HepG2 (cell line): Measurements from ENCODE around the gene PTPRM. TPM values are rescaled to one million over a fixed set of nuclear protein-coding genes. Genes with fewer than 3 reads are reported as not detected.

Experiments
- EEA1 ChIP-seq: sonication (generic); formaldehyde crosslinking; IDR thresholded peaks from 2 replicates; pipeline ENCODE4 v1.5.1; 2020; ENCODE audit warnings: mild to moderate bottlenecking, missing genetic modification reagents, borderline replicate concordance
- GFI1 ChIP-seq: sonication (generic); formaldehyde crosslinking; IDR thresholded peaks from 2 replicates; pipeline ENCODE4 v1.5.0; 2020; ENCODE audit warnings: missing genetic modification reagents, mild to moderate bottlenecking, borderline replicate concordance
- HDAC1 ChIP-seq: sonication (generic); formaldehyde crosslinking; IDR thresholded peaks from 2 replicates; pipeline ENCODE4 v1.5.1; 2020; ENCODE audit warnings: mild to moderate bottlenecking, missing genetic modification reagents
- HOXA3 ChIP-seq: sonication (generic); formaldehyde crosslinking; IDR thresholded peaks from 2 replicates; pipeline ENCODE4 v1.5.0; 2020; ENCODE audit warnings: missing genetic modification reagents
- KAT7 ChIP-seq: IDR thresholded peaks from 2 replicates; pipeline ENCODE4 v1.6.1; 2018; ENCODE audit warnings: borderline replicate concordance, missing compliant biosample characterization
- NR2C2 ChIP-seq: sonication (generic); formaldehyde crosslinking; IDR thresholded peaks from 2 replicates; pipeline ENCODE4 v1.4.0; 2020; ENCODE audit warnings: missing genetic modification reagents, mild to moderate bottlenecking, moderate library complexity, borderline replicate concordance
- SMAD9 ChIP-seq: sonication (generic); formaldehyde crosslinking; IDR thresholded peaks from 2 replicates; pipeline ENCODE4 v1.5.1; 2020; ENCODE audit warnings: mild to moderate bottlenecking, missing genetic modification reagents
- TMF1 ChIP-seq: sonication (generic); formaldehyde crosslinking; IDR thresholded peaks from 2 replicates; pipeline ENCODE4 v1.8.1; 2022; ENCODE audit warnings: low read depth, missing genetic modification reagents
- WIZ ChIP-seq: sonication (generic); formaldehyde crosslinking; IDR thresholded peaks from 2 replicates; pipeline ENCODE4 v1.5.1; 2020; ENCODE audit warnings: mild to moderate bottlenecking, missing genetic modification reagents
- ZBTB38 ChIP-seq: sonication (generic); formaldehyde crosslinking; IDR thresholded peaks from 2 replicates; pipeline ENCODE4 v1.5.1; 2020; ENCODE audit warnings: mild to moderate bottlenecking, missing genetic modification reagents
- ZIK1 ChIP-seq: sonication (generic); formaldehyde crosslinking; IDR thresholded peaks from 2 replicates; pipeline ENCODE4 v1.5.0; 2020; ENCODE audit warnings: mild to moderate bottlenecking, low read depth, missing genetic modification reagents, borderline replicate concordance
- ZNF563 ChIP-seq: sonication (generic); formaldehyde crosslinking; IDR thresholded peaks from 2 replicates; pipeline ENCODE4 v1.8.0; 2022; ENCODE audit warnings: mild to moderate bottlenecking, moderate library complexity, missing genetic modification reagents
- ZNF737 ChIP-seq: sonication (generic); formaldehyde crosslinking; IDR thresholded peaks from 2 replicates; pipeline ENCODE4 v1.5.0; 2020; ENCODE audit warnings: missing genetic modification reagents, mild to moderate bottlenecking, borderline replicate concordance
- polyA plus RNA-seq, 8 experiments: library from polyadenylated mRNA; depleted of rRNA in 3 of 8; stranded (reverse) in 7 of 8; unstranded in 1 of 8; fragments of >200 nt; fragmentation: Illumina TruSeq in 4 of 8; extraction: Trizol in 4 of 8; gene quantifications; 2 replicates each; pipeline versions ENCODE4 v1.2.1 to v1.2.3, GENCODE V29; 2011 to 2016; ENCODE audit warnings: low read depth in 4 of 8, missing spikeins in 1 of 8, mixed read lengths in 1 of 8; ENCODE audit not compliant: insufficient read depth in 1 of 8
- total RNA-seq, 5 experiments: library from RNA; depleted of rRNA; stranded (reverse); fragments of >200 nt; fragmentation: Illumina TruSeq; extraction: Trizol; gene quantifications; 2 replicates each; pipeline ENCODE4 v1.2.3, GENCODE V29; 2016; ENCODE audit warnings: low read depth in 1 of 5
- TF ChIP-seq, protein P1 (sequence below): sonication (generic); formaldehyde crosslinking; IDR thresholded peaks from 2 replicates; pipeline ENCODE4 v1.5.0; 2020; ENCODE audit warnings: missing genetic modification reagents
- TF ChIP-seq, protein P2 (sequence below): sonication (generic); formaldehyde crosslinking; IDR thresholded peaks from 2 replicates; pipeline ENCODE4 v1.4.0; 2020; ENCODE audit warnings: missing genetic modification reagents, borderline replicate concordance
- TF ChIP-seq, protein P3 (sequence below): sonication (generic); formaldehyde crosslinking; IDR thresholded peaks from 2 replicates; pipeline ENCODE4 v1.4.0; 2020; ENCODE audit warnings: low read depth, mild to moderate bottlenecking, missing genetic modification reagents
- TF ChIP-seq, protein P4 (sequence below): sonication (generic); formaldehyde crosslinking; IDR thresholded peaks from 2 replicates; pipeline ENCODE4 v1.8.1; 2023; ENCODE audit warnings: mild to moderate bottlenecking, missing genetic modification reagents
- TF ChIP-seq, protein P5 (sequence below): sonication (generic); formaldehyde crosslinking; IDR thresholded peaks from 2 replicates; pipeline ENCODE4 v1.5.1; 2020; ENCODE audit warnings: mild to moderate bottlenecking, missing genetic modification reagents, borderline replicate concordance
- TF ChIP-seq, protein P6 (sequence below): sonication (generic); formaldehyde crosslinking; IDR thresholded peaks from 2 replicates; pipeline ENCODE4 v1.5.0; 2020; ENCODE audit warnings: missing genetic modification reagents
- TF ChIP-seq, protein P7 (sequence below): sonication (generic); formaldehyde crosslinking; IDR thresholded peaks from 2 replicates; pipeline ENCODE4 v1.4.0; 2020; ENCODE audit warnings: missing genetic modification reagents

PTPRM gene
- total and polyA plus RNA-seq, 2 of the 13 experiments (the other 11 are each of a cell fraction or from before 2014, with no cell fraction given) = 12.6 to 108 TPM

DNA sequence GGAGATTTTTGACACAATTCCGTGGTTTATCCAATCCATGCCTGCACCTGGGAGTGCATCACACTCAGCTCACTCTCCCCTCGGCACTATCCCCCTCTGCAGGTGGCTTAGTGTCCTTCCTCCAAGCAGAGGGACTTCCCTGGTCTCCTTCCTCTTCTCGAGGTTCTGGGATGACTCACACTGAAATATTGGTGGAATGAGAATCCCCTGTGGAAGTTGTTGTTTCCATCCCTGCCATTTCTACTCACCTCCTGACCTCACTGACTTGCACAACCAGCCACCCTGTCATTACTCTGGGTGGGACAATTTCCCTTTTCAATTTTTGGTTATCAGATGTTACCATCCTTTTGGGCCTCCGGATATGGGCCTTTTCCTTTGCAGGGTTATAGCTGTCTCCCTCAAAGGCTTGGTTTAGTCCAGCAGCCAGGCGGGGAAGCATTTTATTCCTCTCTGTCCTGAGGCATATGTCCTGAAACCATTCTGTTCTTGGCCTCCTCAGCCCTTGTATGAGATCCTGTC lies 59.9 kb downstream of the PTPRM start (continued):
- TF ChIP-seq, protein P1, sequence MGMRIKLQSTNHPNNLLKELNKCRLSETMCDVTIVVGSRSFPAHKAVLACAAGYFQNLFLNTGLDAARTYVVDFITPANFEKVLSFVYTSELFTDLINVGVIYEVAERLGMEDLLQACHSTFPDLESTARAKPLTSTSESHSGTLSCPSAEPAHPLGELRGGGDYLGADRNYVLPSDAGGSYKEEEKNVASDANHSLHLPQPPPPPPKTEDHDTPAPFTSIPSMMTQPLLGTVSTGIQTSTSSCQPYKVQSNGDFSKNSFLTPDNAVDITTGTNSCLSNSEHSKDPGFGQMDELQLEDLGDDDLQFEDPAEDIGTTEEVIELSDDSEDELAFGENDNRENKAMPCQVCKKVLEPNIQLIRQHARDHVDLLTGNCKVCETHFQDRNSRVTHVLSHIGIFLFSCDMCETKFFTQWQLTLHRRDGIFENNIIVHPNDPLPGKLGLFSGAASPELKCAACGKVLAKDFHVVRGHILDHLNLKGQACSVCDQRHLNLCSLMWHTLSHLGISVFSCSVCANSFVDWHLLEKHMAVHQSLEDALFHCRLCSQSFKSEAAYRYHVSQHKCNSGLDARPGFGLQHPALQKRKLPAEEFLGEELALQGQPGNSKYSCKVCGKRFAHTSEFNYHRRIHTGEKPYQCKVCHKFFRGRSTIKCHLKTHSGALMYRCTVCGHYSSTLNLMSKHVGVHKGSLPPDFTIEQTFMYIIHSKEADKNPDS (CRISPR knock-in tag) = no peak
- no peak for TF ChIP-seq ZNF563 (CRISPR knock-in tag)
- no peak for TF ChIP-seq HDAC1 (CRISPR knock-in tag)
- TF ChIP-seq, protein P2, sequence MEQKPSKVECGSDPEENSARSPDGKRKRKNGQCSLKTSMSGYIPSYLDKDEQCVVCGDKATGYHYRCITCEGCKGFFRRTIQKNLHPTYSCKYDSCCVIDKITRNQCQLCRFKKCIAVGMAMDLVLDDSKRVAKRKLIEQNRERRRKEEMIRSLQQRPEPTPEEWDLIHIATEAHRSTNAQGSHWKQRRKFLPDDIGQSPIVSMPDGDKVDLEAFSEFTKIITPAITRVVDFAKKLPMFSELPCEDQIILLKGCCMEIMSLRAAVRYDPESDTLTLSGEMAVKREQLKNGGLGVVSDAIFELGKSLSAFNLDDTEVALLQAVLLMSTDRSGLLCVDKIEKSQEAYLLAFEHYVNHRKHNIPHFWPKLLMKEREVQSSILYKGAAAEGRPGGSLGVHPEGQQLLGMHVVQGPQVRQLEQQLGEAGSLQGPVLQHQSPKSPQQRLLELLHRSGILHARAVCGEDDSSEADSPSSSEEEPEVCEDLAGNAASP (CRISPR knock-in tag) = no peak
- TF ChIP-seq, protein P3, sequence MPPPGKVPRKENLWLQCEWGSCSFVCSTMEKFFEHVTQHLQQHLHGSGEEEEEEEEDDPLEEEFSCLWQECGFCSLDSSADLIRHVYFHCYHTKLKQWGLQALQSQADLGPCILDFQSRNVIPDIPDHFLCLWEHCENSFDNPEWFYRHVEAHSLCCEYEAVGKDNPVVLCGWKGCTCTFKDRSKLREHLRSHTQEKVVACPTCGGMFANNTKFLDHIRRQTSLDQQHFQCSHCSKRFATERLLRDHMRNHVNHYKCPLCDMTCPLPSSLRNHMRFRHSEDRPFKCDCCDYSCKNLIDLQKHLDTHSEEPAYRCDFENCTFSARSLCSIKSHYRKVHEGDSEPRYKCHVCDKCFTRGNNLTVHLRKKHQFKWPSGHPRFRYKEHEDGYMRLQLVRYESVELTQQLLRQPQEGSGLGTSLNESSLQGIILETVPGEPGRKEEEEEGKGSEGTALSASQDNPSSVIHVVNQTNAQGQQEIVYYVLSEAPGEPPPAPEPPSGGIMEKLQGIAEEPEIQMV (CRISPR knock-in tag) = no peak
- TF ChIP-seq ZBTB38 = no peak
- no peak for TF ChIP-seq EEA1 (CRISPR knock-in tag)
- no peak for TF ChIP-seq ZIK1 (CRISPR knock-in tag)
- TF ChIP-seq, protein P4, sequence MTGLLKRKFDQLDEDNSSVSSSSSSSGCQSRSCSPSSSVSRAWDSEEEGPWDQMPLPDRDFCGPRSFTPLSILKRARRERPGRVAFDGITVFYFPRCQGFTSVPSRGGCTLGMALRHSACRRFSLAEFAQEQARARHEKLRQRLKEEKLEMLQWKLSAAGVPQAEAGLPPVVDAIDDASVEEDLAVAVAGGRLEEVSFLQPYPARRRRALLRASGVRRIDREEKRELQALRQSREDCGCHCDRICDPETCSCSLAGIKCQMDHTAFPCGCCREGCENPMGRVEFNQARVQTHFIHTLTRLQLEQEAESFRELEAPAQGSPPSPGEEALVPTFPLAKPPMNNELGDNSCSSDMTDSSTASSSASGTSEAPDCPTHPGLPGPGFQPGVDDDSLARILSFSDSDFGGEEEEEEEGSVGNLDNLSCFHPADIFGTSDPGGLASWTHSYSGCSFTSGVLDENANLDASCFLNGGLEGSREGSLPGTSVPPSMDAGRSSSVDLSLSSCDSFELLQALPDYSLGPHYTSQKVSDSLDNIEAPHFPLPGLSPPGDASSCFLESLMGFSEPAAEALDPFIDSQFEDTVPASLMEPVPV (CRISPR knock-in tag) = no peak
- no peak for TF ChIP-seq NR2C2 (CRISPR knock-in tag)
- TF ChIP-seq, protein P5, sequence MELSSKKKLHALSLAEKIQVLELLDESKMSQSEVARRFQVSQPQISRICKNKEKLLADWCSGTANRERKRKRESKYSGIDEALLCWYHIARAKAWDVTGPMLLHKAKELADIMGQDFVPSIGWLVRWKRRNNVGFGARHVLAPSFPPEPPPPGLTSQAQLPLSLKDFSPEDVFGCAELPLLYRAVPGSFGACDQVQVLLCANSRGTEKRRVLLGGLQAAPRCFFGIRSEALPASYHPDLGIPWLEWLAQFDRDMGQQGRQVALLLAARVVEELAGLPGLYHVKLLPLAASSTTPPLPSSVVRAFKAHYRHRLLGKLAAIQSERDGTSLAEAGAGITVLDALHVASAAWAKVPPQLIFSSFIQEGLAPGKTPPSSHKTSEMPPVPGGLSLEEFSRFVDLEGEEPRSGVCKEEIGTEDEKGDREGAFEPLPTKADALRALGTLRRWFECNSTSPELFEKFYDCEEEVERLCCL (CRISPR knock-in tag) = no peak
- no peak for TF ChIP-seq WIZ (CRISPR knock-in tag)
- TF ChIP-seq TMF1 (CRISPR knock-in tag) = no peak
- no peak for TF ChIP-seq GFI1 (CRISPR knock-in tag)
- TF ChIP-seq, protein P6, sequence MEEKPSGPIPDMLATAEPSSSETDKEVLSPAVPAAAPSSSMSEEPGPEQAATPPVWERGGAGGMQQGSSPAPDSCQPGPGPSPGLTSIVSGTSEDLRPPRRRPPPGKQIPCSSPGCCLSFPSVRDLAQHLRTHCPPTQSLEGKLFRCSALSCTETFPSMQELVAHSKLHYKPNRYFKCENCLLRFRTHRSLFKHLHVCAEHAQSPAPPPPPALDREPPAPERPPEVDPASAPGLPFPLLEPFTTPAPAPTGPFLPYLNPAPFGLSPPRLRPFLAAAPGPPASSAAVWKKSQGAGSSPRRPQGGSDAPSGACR (CRISPR knock-in tag) = no peak
- no peak for TF ChIP-seq KAT7 (CRISPR knock-in tag)
- TF ChIP-seq HOXA3 (CRISPR knock-in tag) = no peak; the same call in 1 of the 2 replicates
- TF ChIP-seq, protein P7, sequence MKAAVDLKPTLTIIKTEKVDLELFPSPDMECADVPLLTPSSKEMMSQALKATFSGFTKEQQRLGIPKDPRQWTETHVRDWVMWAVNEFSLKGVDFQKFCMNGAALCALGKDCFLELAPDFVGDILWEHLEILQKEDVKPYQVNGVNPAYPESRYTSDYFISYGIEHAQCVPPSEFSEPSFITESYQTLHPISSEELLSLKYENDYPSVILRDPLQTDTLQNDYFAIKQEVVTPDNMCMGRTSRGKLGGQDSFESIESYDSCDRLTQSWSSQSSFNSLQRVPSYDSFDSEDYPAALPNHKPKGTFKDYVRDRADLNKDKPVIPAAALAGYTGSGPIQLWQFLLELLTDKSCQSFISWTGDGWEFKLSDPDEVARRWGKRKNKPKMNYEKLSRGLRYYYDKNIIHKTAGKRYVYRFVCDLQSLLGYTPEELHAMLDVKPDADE (CRISPR knock-in tag) = no peak
- no peak for TF ChIP-seq ZNF737 (CRISPR knock-in tag)
- TF ChIP-seq SMAD9 (CRISPR knock-in tag) = no peak
